Hepatocyte (in vitro differentiated cells): Measurements from ENCODE around the gene GJD3. TPM values are rescaled to one million over a fixed set of nuclear protein-coding genes. Genes with fewer than 3 reads are reported as not detected.

Source experiments
- DNase-seq: peaks from one replicate; pipeline ENCODE4 v3.0.0-alpha.2; 2016; ENCODE audit warnings: low spot score
- H2AFZ ChIP-seq: fragments of 200-600 bp; sonication (generic); 2 replicates; pipeline ENCODE4 v1.6.0; 2016; ENCODE audit warnings: antibody characterized with exemption, mild to moderate bottlenecking
- H3K27ac ChIP-seq: fragments of 200-600 bp; sonication (generic); 2 replicates; pipeline ENCODE4 v1.5.1; 2016; ENCODE audit warnings: mild to moderate bottlenecking
- H3K27me3 ChIP-seq: fragments of 200-600 bp; sonication (generic); 2 replicates; pipeline ENCODE4 v1.6.1; 2016
- H3K36me3 ChIP-seq: fragments of 200-600 bp; sonication (generic); replicated peaks from 2 replicates; pipeline ENCODE4 v1.5.1; 2016; ENCODE audit warnings: low read depth; ENCODE audit not compliant: insufficient read depth
- H3K4me1 ChIP-seq: fragments of 200-600 bp; sonication (generic); 2 replicates; pipeline ENCODE4 v1.5.1; 2016; ENCODE audit warnings: mild to moderate bottlenecking, moderate library complexity; ENCODE audit not compliant: insufficient read depth
- H3K4me2 ChIP-seq: fragments of 200-600 bp; sonication (generic); 2 replicates; pipeline ENCODE4 v1.6.0; 2016
- H3K4me3 ChIP-seq: fragments of 200-600 bp; sonication (generic); 2 replicates; pipeline ENCODE4 v1.5.1; 2016; ENCODE audit warnings: mild to moderate bottlenecking
- H3K79me2 ChIP-seq: fragments of 200-600 bp; sonication (generic); 2 replicates; pipeline ENCODE4 v1.6.0; 2017; ENCODE audit warnings: mild to moderate bottlenecking
- H3K9me2 ChIP-seq: fragments of 200-600 bp; sonication (generic); replicated peaks from 2 replicates; pipeline ENCODE4 v1.6.0; 2017; ENCODE audit warnings: mild to moderate bottlenecking; ENCODE audit not compliant: insufficient read depth
- H3K9me3 ChIP-seq: fragments of 200-600 bp; sonication (generic); 2 replicates; pipeline ENCODE4 v1.5.1; 2016; ENCODE audit warnings: low read depth, mild to moderate bottlenecking
- H4K20me1 ChIP-seq: fragments of 200-600 bp; sonication (generic); 2 replicates; pipeline ENCODE4 v1.6.0; 2016; ENCODE audit warnings: mild to moderate bottlenecking; ENCODE audit not compliant: insufficient read depth, poor library complexity, severe bottlenecking
- CTCF ChIP-seq: fragments of 200-600 bp; sonication (generic); IDR thresholded peaks from 2 replicates; pipeline ENCODE4 v1.5.1; 2016; ENCODE audit warnings: antibody characterized with exemption, mild to moderate bottlenecking; ENCODE audit not compliant: poor library complexity
- EZH2 ChIP-seq: fragments of 200-600 bp; sonication (generic); IDR thresholded peaks from 2 replicates; pipeline ENCODE4 v1.6.1; 2016; ENCODE audit warnings: antibody characterized with exemption, mild to moderate bottlenecking, borderline replicate concordance
- EZH2phosphoT487 ChIP-seq: fragments of 200-600 bp; sonication (generic); IDR thresholded peaks from one replicate; pipeline ENCODE4 v1.6.1; 2018; ENCODE audit warnings: antibody characterized with exemption, mild to moderate bottlenecking, low read depth, moderate library complexity; ENCODE audit not compliant: unreplicated experiment, severe bottlenecking
- WGBS: methylation state at CpG from one replicate; pipeline ENCODE4 v1.1.6; 2016; ENCODE audit warnings: low lambda C conversion rate; ENCODE audit errors: missing lambda C conversion rate; 5-methylcytosine and 5-hydroxymethylcytosine counted together
- polyA plus RNA-seq: library from polyadenylated mRNA; unstranded; fragments of >200 nt; fragmentation: Nextera tagmentation; extraction: Ambion mirVana; gene quantifications from 2 replicates; pipeline ENCODE4 v1.2.1, GENCODE V29; 2016
- total RNA-seq: library from RNA; depleted of rRNA; stranded (reverse); fragments of >200 nt; gene quantifications from 2 replicates; pipeline ENCODE4 v1.2.3, GENCODE V29; 2014

Gene GJD3
- total and polyA plus RNA-seq, 2 experiments from 2014 or later, result 0.47 to 3.8 TPM

GRCh38 chr17:40327244-40327729, 37.2 kb downstream of the GJD3 start:
- DNase-seq, result no peak
- H3K9me3 ChIP-seq, result no peaks in the 10 kb centered on the region
- TF ChIP-seq EZH2phosphoT487 (no peak), EZH2 (no peak), CTCF (no peak)
- H3K79me2 ChIP-seq, result peaks cover 98% of the 10 kb centered on the region
- peaks cover 75% of the 10 kb centered on the region for H3K4me1 ChIP-seq
- H3K27ac ChIP-seq, result no peak overlapping the region
- WGBS, result 85% methylated on average over 4 of the region's 4 CpGs
- H2AFZ ChIP-seq, result no peak overlapping the region
- H3K36me3 ChIP-seq, result no peaks in the 10 kb centered on the region
- no peaks in the 10 kb centered on the region for H3K27me3 ChIP-seq
- H3K9me2 ChIP-seq, result no peaks in the 10 kb centered on the region
- H3K4me3 ChIP-seq, result no peak overlapping the region
- H4K20me1 ChIP-seq, result peaks cover 55% of the 10 kb centered on the region
- peak overlapping the region; percentile 16 for H3K4me2 ChIP-seq

GRCh38 chr17:40326832-40327199, 37.7 kb downstream of the GJD3 start:
- Histone ChIP-seq H3K9me2 (no peaks in the 10 kb centered on the region), H3K27me3 (no peaks in the 10 kb centered on the region), H3K27ac (no peak overlapping the region), H3K36me3 (no peaks in the 10 kb centered on the region), H4K20me1 (peaks cover 60% of the 10 kb centered on the region), H2AFZ (no peak overlapping the region), H3K4me2 (peak overlapping the region; percentile 16), H3K4me3 (no peak overlapping the region), H3K79me2 (peaks cover 99% of the 10 kb centered on the region), H3K4me1 (peaks cover 75% of the 10 kb centered on the region), H3K9me3 (no peaks in the 10 kb centered on the region)
- no peak for DNase-seq
- no peak for TF ChIP-seq EZH2phosphoT487
- 57% methylated on average over 1 of the region's 1 CpG for WGBS

GRCh38 chr17:40326014-40326831, 38.3 kb downstream of the GJD3 start:
- H3K9me3 ChIP-seq, result no peaks in the 10 kb centered on the region
- H3K4me3 ChIP-seq, result no peak overlapping the region
- peak overlapping the region; percentile 16 for H3K4me2 ChIP-seq
- TF ChIP-seq CTCF (no peak), EZH2 (no peak), EZH2phosphoT487 (no peak)
- no peaks in the 10 kb centered on the region for H3K9me2 ChIP-seq
- no peaks in the 10 kb centered on the region for H3K27me3 ChIP-seq
- peaks cover 100% of the 10 kb centered on the region for H3K79me2 ChIP-seq
- no peaks in the 10 kb centered on the region for H3K36me3 ChIP-seq
- H3K27ac ChIP-seq, result no peak overlapping the region
- no peak overlapping the region for H2AFZ ChIP-seq
- H4K20me1 ChIP-seq, result peaks cover 66% of the 10 kb centered on the region
- 80% methylated on average over 16 of the region's 17 CpGs for WGBS
- no peak for DNase-seq
- H3K4me1 ChIP-seq, result peaks cover 75% of the 10 kb centered on the region
